GM06990 (cell line): ENCODE results near the gene C1orf185.

ENCODE experiments used
- DNase-seq: peaks from one replicate; pipeline ENCODE4 v3.0.0-alpha.2; 2011; ENCODE audit not compliant: insufficient read length; ENCODE audit errors: extremely low read depth
- H3K27me3 ChIP-seq: replicated peaks from 2 replicates; pipeline ENCODE4 v1.6.0; 2011; ENCODE audit warnings: low read length; ENCODE audit not compliant: control insufficient read depth, insufficient read depth
- H3K36me3 ChIP-seq: 2 replicates; pipeline ENCODE4 v1.5.1; 2011; ENCODE audit warnings: low read length; ENCODE audit not compliant: control insufficient read depth, insufficient read depth
- H3K4me3 ChIP-seq: replicated peaks from 2 replicates; pipeline ENCODE4 v1.5.1; 2011; ENCODE audit warnings: low read depth, mild to moderate bottlenecking, control low read depth, low read length
- CTCF ChIP-seq: IDR thresholded peaks from 2 replicates; pipeline ENCODE4 v1.5.1; 2011; ENCODE audit warnings: low read length, control low read depth, mild to moderate bottlenecking, inconsistent platforms; ENCODE audit not compliant: insufficient read depth, poor library complexity, severe bottlenecking

The C1orf185 gene

GRCh38 chr1:51190961-51191360 is 88.9 kb downstream of the C1orf185 start:
- Histone ChIP-seq H3K36me3 (no peaks in the 10 kb centered on the region), H3K27me3 (no peaks in the 10 kb centered on the region), H3K4me3 (no peak overlapping the region)
- no peak for DNase-seq
- no peak for TF ChIP-seq CTCF

- peak; percentile 90 for TF ChIP-seq CTCF
- Histone ChIP-seq H3K36me3 (no peaks in the 10 kb centered on the region), H3K4me3 (no peak overlapping the region), H3K27me3 (no peaks in the 10 kb centered on the region)
- no peak for DNase-seq
These were observed 90.3 kb downstream of the C1orf185 start for GRCh38 chr1:51192213-51192843.

GRCh38 chr1:51193564-51193963 is 91.5 kb downstream of the C1orf185 start:
- no peak for TF ChIP-seq CTCF
- H3K36me3 ChIP-seq, result no peaks in the 10 kb centered on the region
- H3K4me3 ChIP-seq, result no peak overlapping the region
- DNase-seq, result no peak
- H3K27me3 ChIP-seq, result no peaks in the 10 kb centered on the region
